SU-DHL-6 (cell line): ENCODE data around the gene HPGDS.
A peak's percentile ranks its signal among the peaks of the same experiment; 100 is the strongest.
"Not testable (repeated sequence)": the region's sequence is repeated elsewhere in the genome, so short reads cannot be mapped to it uniquely, and the experiment has no call there.

ENCODE experiments used
- H2AFZ ChIP-seq: fragments of 200-600 bp; sonication (generic); 2 replicates; pipeline ENCODE4 v1.6.1; 2014; ENCODE audit warnings: low read depth, mild to moderate bottlenecking, moderate library complexity, mixed read lengths, antibody characterized with exemption, low read length; ENCODE audit not compliant: severe bottlenecking
- H3F3A ChIP-seq: fragments of 200-600 bp; shearing (Covaris generic); 2 replicates; pipeline ENCODE4 v1.6.0; 2016; ENCODE audit warnings: antibody characterized with exemption, mild to moderate bottlenecking; ENCODE audit not compliant: insufficient read depth
- H3K27ac ChIP-seq: fragments of 200-600 bp; sonication (generic); 2 replicates; pipeline ENCODE4 v1.5.1; 2016; ENCODE audit warnings: low read depth, mild to moderate bottlenecking, low read length, moderate library complexity, mixed read lengths
- H3K27me3 ChIP-seq: fragments of 200-600 bp; sonication (generic), shearing (Covaris generic); 2 replicates; pipeline ENCODE4 v1.6.0; 2014; ENCODE audit warnings: mild to moderate bottlenecking, low read length
- H3K36me3 ChIP-seq: fragments of 200-600 bp; sonication (generic); 2 replicates; pipeline ENCODE4 v1.6.1; 2014; ENCODE audit warnings: mild to moderate bottlenecking, low read length, mixed read lengths
- H3K4me2 ChIP-seq: fragments of 300-600, 200-600 bp; shearing (Covaris generic), sonication (generic); 2 replicates; pipeline ENCODE4 v1.6.0; 2014; ENCODE audit warnings: low read length, low read depth, mild to moderate bottlenecking; ENCODE audit not compliant: poor library complexity, severe bottlenecking
- H3K4me3 ChIP-seq: fragments of 200-600 bp; sonication (generic); 2 replicates; pipeline ENCODE4 v1.5.1; 2014; ENCODE audit warnings: antibody characterized with exemption, low read length, mild to moderate bottlenecking, mixed read lengths; ENCODE audit not compliant: insufficient read depth, poor library complexity, severe bottlenecking
- H3K79me2 ChIP-seq: fragments of 200-600 bp; sonication (generic); 2 replicates; pipeline ENCODE4 v1.6.1; 2014; ENCODE audit warnings: mild to moderate bottlenecking, low read length, moderate library complexity; ENCODE audit not compliant: insufficient read depth
- H3K9ac ChIP-seq: fragments of 200-600 bp; sonication (generic); 2 replicates; pipeline ENCODE4 v1.7.0; 2014; ENCODE audit warnings: mild to moderate bottlenecking, low read length
- H3K9me2 ChIP-seq: fragments of 200-600 bp; sonication (generic); replicated peaks from 2 replicates; pipeline ENCODE4 v1.6.1; 2014; ENCODE audit warnings: low read length; ENCODE audit not compliant: insufficient read depth
- H3K9me3 ChIP-seq: fragments of 200-600 bp; sonication (generic); 2 replicates; pipeline ENCODE4 v1.6.1; 2014; ENCODE audit warnings: low read length, mixed read lengths; ENCODE audit not compliant: insufficient read depth
- H4K20me1 ChIP-seq: fragments of 200-600 bp; sonication (generic); 2 replicates; pipeline ENCODE4 v1.6.1; 2014; ENCODE audit warnings: low read depth, mild to moderate bottlenecking, antibody characterized with exemption, low read length, moderate library complexity, mixed read lengths
- CTCF ChIP-seq: fragments of 200-600 bp; sonication (generic); IDR thresholded peaks from one replicate; pipeline ENCODE4 v1.5.1; 2017; ENCODE audit warnings: antibody characterized with exemption, mild to moderate bottlenecking, low read length, moderate library complexity; ENCODE audit not compliant: insufficient read depth, poor library complexity, severe bottlenecking
- EZH2phosphoT487 ChIP-seq: fragments of 200-600 bp; sonication (generic), shearing (Covaris generic); conservative IDR thresholded peaks from 2 replicates; pipeline ENCODE4 v1.6.1; 2018; ENCODE audit warnings: mild to moderate bottlenecking, antibody characterized with exemption, low read length, moderate library complexity, mixed read lengths

HPGDS gene

GRCh38 chr4:94342694-94343093 is at the start of gene HPGDS:
Gene HPGDS (minus strand): TSS chr4:94342836. CDS start chr4:94334629, 8,207 bp downstream.
- Histone ChIP-seq H3K9me3 (no peaks in the 10 kb centered on the region), H3K79me2 (no peaks in the 10 kb centered on the region), H3K4me2 (no peak within 1 kb of the TSS), H3F3A (no peaks in the 10 kb centered on the region), H2AFZ (no peak within 1 kb of the TSS), H3K36me3 (no peaks in the 10 kb centered on the region), H3K9ac (no peak within 1 kb of the TSS), H3K27ac (no peak within 1 kb of the TSS), H4K20me1 (no peaks in the 10 kb centered on the region), H3K9me2 (no peaks in the 10 kb centered on the region), H3K4me3 (no peak within 1 kb of the TSS), H3K27me3 (no peaks in the 10 kb centered on the region)
- no peak for TF ChIP-seq CTCF
- TF ChIP-seq EZH2phosphoT487, result no peak

GRCh38 chr4:94390804-94391410 is 48.3 kb upstream of the HPGDS start:
- H3K9me3 ChIP-seq, result no peaks in the 10 kb centered on the region

GRCh38 chr4:94389595-94390267 is 47.1 kb upstream of the HPGDS start:
- Histone ChIP-seq H3K4me2 (no peak overlapping the region), H3K79me2 (no peaks in the 10 kb centered on the region), H2AFZ (no peak overlapping the region), H4K20me1 (no peaks in the 10 kb centered on the region), H3K27me3 (no peaks in the 10 kb centered on the region), H3K9ac (no peak overlapping the region), H3K9me3 (no peaks in the 10 kb centered on the region), H3K36me3 (no peaks in the 10 kb centered on the region), H3K27ac (no peak overlapping the region), H3F3A (no peaks in the 10 kb centered on the region), H3K9me2 (no peaks in the 10 kb centered on the region), H3K4me3 (no peak overlapping the region)
- no peak for TF ChIP-seq EZH2phosphoT487
- no peak for TF ChIP-seq CTCF

More at GRCh38 chr4:94390804-94391410, 48.3 kb upstream of the HPGDS start:
- H3K9ac ChIP-seq, result no peak overlapping the region
- no peak overlapping the region for H3K27ac ChIP-seq
- H3F3A ChIP-seq, result no peaks in the 10 kb centered on the region
- no peak overlapping the region for H3K4me3 ChIP-seq
- no peak overlapping the region for H3K4me2 ChIP-seq
- no peaks in the 10 kb centered on the region for H3K79me2 ChIP-seq
- H3K36me3 ChIP-seq, result no peaks in the 10 kb centered on the region
- no peaks in the 10 kb centered on the region for H3K9me2 ChIP-seq
- TF ChIP-seq CTCF (peak; percentile 32), EZH2phosphoT487 (no peak)
- H4K20me1 ChIP-seq, result no peaks in the 10 kb centered on the region
- no peak overlapping the region for H2AFZ ChIP-seq
- no peaks in the 10 kb centered on the region for H3K27me3 ChIP-seq

- H3F3A ChIP-seq, H2AFZ ChIP-seq, H3K36me3 ChIP-seq, H3K4me3 ChIP-seq, H3K4me2 ChIP-seq, H3K79me2 ChIP-seq, H3K9ac ChIP-seq, H3K27ac ChIP-seq, H4K20me1 ChIP-seq, H3K9me3 ChIP-seq, H3K9me2 ChIP-seq, H3K27me3 ChIP-seq: not testable (repeated sequence)
These were observed 45.3 kb upstream of the HPGDS start for GRCh38 chr4:94387965-94388364.

- H3K79me2 ChIP-seq, H2AFZ ChIP-seq, H3K4me3 ChIP-seq, H4K20me1 ChIP-seq, H3K9me3 ChIP-seq, H3K9ac ChIP-seq, H3K27ac ChIP-seq, H3F3A ChIP-seq, H3K9me2 ChIP-seq, H3K27me3 ChIP-seq, H3K36me3 ChIP-seq, H3K4me2 ChIP-seq: not testable (repeated sequence)
These were observed 42.8 kb upstream of the HPGDS start for GRCh38 chr4:94385452-94385851.
